Germinal center (tissue), 1 donor: ENCODE results near the gene IL37.
"Not testable (repeated sequence)": the region's sequence is repeated elsewhere in the genome, so short reads cannot be mapped to it uniquely, and the experiment has no call there.

ENCODE experiments used
- DNase-seq: peaks from one replicate; pipeline ENCODE4 v3.0.0; 2012; ENCODE audit warnings: mixed read lengths, low spot score

Gene IL37

GRCh38 chr2:112889976-112890375, 21.0 kb upstream of the IL37 start:
- DNase-seq = no peak

GRCh38 chr2:112891385-112891831, 19.6 kb upstream of the IL37 start:
- no peak for DNase-seq

DNA sequence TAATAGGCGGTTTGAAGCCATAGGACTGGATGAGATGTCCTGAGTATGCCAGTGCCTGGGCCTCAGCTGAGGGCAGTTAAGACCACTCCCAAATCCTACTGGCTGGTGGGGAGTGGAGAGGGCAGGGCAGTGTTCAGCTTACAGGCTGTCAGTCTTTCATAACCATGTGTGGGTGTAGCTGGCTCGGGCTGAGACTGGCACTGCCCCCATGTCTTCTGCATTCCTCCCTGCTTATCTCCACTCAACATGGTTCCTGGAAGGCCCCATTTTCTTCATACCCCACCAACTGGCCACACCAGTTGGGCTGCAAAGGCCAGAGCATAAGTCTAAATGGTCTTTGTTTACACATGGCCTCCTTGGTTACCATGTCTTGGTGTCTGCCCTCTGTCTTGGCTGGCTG, 17.2 kb upstream of the IL37 start:
- no peak for DNase-seq

DNA sequence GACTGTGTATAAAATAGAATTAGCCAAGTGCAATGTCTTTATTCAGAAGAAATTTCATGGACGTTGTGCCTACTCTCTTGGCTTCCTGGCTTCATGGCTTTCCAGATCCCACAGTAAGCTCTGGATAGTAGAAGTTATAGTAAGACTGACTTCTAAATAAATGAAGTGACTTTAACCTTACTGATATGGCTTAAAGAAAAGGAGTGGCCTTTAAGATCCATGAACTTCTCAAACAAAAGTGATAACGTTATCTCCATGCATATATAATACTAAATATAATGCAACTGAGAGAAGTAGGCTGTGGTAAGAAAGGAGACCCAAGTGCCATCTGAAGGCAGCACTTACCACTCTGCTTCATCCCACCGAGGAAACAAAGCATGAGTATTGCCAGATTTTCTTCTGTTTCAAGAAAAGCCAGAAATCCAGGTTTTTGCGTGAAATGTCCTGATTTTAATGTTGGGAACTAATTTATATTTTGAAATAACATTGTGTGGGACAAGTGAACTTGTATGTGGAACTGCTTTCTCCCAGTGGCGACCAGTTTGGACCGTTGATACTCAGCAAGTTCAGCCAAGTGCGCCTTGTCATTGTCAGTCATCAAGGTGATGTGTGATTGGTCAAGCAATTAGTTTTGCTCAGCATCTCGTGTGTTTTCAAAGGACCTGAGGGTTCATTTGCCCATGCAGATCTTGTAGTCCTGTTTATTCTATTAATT, 13.9 kb upstream of the IL37 start:
- DNase-seq = no peak

DNA sequence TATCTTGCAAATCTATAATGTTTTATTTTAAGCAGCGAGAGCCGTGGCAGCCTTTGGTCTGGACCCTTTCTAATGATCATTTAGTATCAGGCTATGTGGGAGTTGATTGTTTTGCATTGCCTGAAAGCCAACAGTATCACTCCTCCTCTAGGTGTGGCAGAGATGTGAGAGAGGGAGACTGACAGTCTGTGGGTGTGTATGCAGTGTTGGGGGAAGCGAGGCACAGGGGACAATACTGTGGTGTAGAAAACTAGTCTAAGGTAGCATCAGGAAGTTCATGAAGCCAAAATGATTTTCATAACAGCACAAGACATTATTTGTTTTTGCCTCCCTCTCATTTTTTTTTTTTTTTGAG, 13.4 kb upstream of the IL37 start:
- no peak for DNase-seq

DNA sequence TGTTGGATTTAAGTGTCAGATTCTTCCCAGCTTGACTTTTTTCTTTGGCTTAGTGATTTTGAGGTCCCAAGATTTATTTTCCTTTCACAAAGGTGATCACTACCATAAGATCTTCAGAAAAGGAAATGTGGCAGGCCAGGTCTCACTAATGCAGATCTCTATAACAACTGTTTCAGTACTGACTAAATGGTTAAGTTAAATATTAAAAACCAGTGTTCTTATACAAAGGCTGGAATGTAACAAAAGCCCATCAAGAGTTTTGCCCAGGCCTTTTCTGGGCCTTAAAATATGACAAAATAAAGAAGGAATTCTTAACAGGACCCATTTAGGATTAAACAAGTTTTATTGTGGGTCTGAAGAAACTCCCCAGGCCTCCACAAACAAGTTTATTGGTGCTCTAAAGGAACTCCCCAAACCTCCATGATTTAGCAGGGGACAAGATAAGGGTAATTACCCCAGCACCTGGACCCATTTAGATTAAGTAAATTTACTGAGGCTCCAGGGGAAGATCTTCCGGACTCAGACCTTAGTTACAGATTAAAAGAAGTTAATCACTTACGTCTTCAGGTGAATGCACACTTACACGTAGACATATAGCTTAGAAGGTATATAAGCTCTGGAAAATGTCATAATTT, 9.4 kb upstream of the IL37 start:
- not testable (repeated sequence) for DNase-seq

DNA sequence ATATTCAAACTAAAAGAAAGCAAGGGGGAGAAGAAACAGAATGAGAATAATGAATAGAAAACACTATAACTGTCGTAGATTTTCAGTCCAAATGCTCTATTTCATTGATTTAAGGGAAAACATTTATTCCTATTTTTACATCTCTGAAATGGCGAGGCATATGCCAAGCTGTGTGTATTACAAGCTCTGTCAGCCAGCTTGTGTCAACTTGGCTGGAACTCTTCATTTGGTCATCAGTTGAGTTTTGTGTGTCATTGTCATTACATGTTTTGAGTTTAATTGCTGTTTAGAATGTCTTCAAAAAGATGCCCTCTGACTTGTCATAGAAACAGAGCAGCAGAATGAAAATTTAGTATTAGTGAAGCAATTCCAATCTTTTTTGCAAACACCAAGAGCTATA, 8.1 kb upstream of the IL37 start:
- DNase-seq = no peak

- no peak for DNase-seq
Measured at GRCh38 chr2:112904883-112905282, 6.1 kb upstream of the IL37 start.

GRCh38 chr2:112906276-112906675, 4.7 kb upstream of the IL37 start:
- no peak for DNase-seq

DNA sequence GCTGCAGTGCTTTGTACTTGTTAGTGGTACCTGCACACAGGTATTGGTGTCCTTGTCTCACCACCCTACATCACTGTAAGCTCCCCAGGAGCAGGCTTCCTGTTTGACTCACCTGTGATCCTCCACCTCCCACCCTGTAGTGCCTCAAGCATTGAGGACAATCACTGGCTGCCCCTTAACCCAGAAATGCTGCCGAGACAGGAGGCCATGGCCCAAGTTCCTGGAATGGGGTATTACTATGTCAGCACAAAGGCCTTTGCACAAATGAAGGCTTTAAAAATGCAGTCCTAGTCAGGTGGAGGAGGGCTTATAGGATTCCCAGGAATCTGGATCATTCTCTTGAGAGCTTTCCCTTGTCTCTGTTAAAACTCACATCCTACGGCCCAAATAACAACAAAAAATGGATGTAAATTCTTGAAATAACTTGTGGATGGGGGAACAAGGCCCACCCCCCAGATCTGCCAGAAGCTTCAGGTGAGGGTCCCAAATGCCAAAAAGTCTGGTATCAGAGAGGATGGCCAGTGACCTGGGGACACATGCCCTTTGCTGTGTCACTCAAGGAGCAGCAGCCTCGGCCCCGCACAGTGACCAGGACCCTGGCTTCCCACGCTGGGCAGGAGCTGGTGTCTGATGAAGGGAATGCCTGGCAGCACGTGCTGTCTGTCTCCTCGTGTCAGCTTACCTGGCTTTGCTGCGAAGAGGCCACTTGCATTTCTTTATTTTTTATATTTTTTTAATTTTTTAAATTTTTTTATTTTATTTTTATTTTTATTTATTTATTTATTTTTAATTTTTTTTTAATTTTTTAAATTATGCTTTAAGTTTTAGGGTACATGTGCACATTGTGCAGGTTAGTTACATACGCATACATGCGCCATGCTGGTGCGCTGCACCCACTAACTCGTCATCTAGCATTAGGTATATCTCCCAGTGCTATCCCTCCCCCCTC, 3.7 kb upstream of the IL37 start:
- DNase-seq = no peak

DNA sequence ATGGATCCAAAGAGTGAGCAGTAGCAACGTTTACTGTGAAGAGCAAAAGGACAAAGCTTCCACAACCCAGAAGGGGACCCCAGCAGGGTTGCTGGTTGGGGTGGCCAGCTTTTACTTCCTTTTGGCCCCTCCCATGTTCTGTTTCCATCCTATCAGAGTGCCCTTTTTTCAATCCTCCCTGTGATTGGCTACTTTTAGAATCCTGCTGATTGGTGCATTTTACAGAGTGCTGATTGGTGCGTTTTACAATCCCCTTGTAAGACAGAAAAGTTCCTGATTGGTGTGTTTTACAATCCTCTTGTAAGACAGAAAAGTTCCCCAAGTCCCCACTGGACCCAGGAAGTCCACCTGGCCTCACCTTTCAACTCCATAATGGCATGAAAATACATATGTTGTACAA, 2.4 kb upstream of the IL37 start:
- DNase-seq = not testable (repeated sequence)

DNA sequence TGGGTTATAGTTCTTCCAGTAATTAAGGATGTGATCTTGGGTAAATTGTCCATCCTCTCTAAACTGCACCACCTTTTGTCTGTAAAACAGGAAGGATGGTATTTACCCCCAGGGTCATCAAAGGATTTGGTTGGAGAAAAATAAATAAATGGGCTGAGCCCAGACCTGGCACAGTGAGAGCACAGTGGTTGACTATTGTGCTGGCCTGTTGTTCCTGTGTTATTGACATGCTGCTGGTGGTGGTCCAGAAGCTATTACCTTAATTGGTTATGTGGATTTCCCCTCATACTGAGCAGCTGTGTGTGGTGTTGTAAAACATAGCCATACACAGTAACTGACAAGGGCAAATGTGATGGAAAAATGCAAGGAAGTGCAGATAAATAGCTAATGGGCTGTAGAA, 746 bp upstream of the IL37 start:
- DNase-seq = no peak

GRCh38 chr2:112912403-112912802, 1.4 kb downstream of the IL37 start:
- DNase-seq = no peak

DNA sequence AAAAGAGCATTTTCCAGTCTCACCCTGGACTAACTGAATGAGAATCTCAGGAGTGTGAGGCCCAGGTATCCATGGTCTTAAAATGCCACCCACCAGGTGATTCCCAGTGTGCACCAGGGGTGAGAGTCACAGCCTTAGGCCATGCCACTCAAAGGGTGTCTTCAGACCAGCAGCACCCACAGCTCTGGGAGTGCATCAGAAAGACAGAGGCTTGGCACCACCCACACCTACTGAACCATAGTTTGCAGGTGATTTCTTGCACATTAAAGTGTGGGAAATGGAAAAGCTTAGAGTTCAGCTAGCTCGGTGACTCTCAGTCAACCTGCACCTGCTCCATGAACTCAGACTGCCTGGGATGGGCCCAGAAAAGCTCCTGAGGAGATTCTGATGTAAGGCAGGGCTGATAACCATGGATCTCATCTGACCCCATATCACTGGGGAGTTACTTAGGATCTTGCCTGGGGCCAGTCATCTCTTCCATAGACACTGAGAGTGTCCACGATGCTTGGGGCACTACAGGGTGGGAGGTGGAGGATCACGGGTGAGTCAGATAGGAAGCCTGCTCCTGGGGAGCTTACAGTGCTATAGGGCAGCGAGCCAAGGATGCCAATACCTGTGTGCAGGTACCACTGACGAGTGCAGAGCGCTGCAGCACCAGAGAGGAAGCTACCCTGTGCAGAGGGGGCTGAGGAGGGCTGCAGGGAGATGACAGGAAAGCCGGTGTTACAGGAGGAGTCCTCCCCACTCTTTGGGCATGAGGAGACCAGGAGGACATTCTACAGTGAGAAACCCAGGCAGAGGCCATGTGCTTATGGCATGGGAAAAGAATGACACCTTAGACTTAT, 4.6 kb downstream of the IL37 start:
- DNase-seq = no peak

GRCh38 chr2:112916145-112916571, 5.2 kb downstream of the IL37 start:
- no peak for DNase-seq

DNA sequence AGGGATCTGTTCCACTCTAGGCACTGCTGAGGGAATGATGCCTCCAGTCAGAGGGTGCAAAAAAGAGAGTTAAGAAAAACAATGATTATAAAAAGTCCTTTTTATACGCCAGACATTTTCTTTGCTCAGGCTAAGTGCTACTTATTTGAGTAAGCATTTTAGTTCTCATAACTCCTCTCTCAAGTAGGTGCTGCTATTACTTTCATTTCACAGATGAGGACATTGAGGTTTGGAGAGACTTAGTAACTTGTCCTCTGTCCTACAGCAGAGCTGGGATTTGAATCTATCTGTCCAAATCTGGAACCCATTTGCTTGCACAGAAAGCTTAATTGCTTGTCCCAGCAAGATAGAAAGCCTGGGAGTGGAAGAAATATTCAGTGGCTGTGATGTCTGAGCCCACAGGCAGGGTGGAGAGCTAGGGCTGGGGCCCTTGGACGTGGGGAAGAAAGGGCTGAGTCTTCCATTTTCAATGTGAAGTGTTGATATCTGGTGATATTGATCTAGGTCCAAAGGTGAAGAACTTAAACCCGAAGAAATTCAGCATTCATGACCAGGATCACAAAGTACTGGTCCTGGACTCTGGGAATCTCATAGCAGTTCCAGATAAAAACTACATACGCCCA, 5.8 kb downstream of the IL37 start:
- DNase-seq = no peak

GRCh38 chr2:112917856-112918255, 6.9 kb downstream of the IL37 start:
- no peak for DNase-seq

- no peak for DNase-seq
Measured at GRCh38 chr2:112918256-112918655, 7.3 kb downstream of the IL37 start.

GRCh38 chr2:112919086-112919485, 8.1 kb downstream of the IL37 start:
- no peak for DNase-seq

- DNase-seq = no peak
Measured at GRCh38 chr2:112920923-112921532, 10.1 kb downstream of the IL37 start.

DNA sequence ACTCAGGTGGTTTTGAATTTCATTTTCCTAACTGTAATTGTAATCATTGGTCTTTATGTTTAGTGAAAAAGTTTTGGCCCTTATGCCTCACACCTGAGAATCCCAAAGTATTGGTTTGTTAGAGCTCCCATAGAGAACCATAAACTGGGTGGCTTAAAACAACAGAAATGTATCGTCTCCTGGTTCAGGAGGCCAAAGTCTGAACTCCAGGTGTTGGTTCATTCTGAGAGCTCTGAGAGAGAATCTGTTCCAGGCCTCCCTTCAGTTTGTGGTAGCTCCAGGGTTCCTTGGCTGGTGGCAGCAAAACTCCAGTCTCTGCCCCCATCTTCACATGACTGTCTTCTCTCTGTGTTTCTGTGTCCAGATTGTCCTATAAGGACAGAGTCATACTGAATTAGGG, 11.0 kb downstream of the IL37 start:
- no peak for DNase-seq
